Stimulated activated CD4-positive, alpha-beta T cell treated with anti-CD3 and anti-CD28 coated beads, Interleukin-1b, Interleukin-23, amount 100 ng/mL, for 1 hour (primary cell): Measurements from ENCODE around the gene STK36.
"Not testable (repeated sequence)": the region's sequence is repeated elsewhere in the genome, so short reads cannot be mapped to it uniquely, and the experiment has no call there.

Source experiments
- DNase-seq, 2 donors: peaks; one replicate each; pipeline ENCODE4 v3.0.0-alpha.2; 2020; ENCODE audit warnings: low read depth in 2 of 2

STK36 gene

GRCh38 chr2:218659988-218660358 is 11.9 kb upstream of the STK36 start:
- DNase-seq: no peak

- DNase-seq: no peak
These were observed 9.5 kb upstream of the STK36 start for GRCh38 chr2:218662377-218662776.

GRCh38 chr2:218662827-218663226 is 9.1 kb upstream of the STK36 start:
- DNase-seq: no peak

DNA sequence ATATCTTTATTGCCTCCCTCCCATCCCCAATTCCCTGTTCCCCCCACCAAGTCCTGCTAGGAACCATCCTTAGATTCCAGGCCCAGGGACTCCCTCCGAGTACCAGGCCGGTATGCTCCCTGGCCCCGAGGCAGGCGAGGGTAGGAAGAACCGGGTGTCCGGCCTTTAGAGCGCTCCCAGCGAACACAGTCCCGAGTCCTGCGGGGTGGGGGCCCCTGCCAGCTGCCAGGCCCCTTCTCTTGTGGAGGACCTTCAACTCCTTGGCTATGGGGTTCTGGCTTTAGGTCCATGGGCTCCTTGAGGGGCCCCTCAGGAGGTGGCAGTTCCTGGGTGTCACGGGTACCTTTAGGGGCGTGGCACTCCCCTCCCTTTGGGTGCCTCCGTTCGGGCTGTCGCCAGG is 8.0 kb upstream of the STK36 start:
- no peak for DNase-seq

GRCh38 chr2:218664653-218665052 is 7.2 kb upstream of the STK36 start:
- no peak for DNase-seq

GRCh38 chr2:218671097-218671653 is 711 bp upstream of the STK36 start:
- DNase-seq: no peak

DNA sequence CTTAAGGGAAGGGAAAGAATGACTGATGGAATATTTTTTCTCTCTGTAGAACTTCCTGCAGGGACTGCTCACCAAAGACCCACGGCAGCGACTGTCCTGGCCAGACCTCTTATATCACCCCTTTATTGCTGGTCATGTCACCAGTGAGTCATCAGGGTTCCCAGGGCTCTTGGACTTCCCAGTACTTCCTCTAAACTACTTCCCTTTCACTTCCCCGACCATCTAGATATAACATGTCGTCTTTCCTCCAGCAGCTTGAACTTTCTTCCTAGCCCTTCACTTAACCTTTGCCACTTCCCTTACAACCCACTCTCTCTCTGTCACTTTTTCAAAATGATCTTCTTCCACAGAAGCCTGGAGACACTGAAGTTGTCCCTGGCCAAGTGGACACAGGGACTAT is 7.2 kb downstream of the STK36 start:
- DNase-seq: no peak

DNA sequence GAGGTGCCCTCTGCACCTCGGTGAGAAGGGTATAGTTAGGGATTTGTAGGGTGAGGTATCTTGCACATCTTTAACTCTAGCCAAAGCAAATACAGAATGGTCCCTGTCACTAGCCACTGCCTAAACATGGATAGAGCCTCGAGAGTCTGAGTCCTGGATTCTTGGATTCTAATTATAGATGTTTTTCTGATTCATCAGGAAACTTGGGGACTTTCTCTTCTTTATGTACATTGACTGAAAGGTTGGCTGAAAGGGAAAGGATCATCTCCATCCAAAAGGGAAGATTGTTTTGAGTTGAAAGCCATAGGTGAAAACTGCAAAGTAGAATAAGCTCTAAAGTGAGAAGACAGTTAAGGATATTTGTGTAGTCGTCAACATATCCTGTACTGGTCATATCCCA is 8.2 kb downstream of the STK36 start:
- no peak for DNase-seq

- DNase-seq: not testable (repeated sequence)
These were observed 15.6 kb downstream of the STK36 start for GRCh38 chr2:218687400-218688060.

- DNase-seq: no peak
These were observed 19.3 kb downstream of the STK36 start for GRCh38 chr2:218691234-218691633.

- no peak for DNase-seq
These were observed 22.7 kb downstream of the STK36 start for GRCh38 chr2:218694405-218695145.

DNA sequence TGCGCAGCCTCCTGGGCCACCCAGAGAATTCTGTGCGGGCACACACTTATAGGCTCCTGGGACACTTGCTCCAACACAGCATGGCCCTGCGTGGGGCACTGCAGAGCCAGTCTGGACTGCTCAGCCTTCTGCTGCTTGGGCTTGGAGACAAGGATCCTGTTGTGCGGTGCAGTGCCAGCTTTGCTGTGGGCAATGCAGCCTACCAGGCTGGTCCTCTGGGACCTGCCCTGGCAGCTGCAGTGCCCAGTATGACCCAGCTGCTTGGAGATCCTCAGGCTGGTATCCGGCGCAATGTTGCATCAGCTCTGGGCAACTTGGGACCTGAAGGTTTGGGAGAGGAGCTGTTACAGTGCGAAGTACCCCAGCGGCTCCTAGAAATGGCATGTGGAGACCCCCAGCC is 27.0 kb downstream of the STK36 start:
- DNase-seq: no peak

- DNase-seq: no peak
These were observed 29.9 kb downstream of the STK36 start for GRCh38 chr2:218701806-218702205.

GRCh38 chr2:218703341-218703740 is 31.5 kb downstream of the STK36 start:
- DNase-seq: no peak

DNA sequence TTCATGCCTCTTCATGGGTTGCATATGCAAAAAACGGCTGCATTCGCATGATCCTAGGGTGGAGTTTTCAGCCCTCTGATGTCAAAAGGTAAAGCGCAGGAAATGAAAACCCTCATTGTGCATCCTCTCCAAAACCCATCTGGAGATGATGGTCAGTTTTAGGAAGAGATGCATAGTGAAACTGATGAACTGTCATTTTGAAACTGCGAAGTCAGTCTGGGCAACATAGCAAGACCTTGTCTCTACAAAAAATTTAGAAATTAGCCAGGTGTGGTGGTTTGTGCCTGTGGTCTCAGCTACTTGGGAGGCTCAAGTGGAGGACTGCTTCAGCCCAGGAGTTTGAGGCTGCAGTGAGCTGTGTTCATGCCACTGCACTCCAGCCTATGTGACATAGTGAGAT is 36.2 kb downstream of the STK36 start:
- DNase-seq: no peak

DNA sequence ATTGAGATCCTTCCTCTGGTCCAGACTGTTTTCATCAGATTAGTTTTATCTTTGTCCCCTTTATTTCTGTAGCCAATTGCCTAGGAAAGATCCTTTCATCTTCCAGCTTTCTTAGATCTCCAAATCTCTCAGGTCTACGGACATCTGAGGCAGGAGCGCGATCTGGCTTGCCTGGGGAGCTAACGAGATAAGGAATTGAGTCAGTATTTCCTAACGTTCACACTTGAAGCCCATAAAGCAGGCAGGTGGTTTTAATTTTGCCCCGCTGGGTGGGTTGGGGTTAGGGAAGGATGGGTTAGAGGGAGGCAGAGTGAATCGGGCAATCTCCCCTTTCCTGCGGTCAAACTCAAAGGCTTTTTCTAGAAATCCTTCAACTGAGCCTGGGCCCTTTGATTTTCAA is 38.0 kb downstream of the STK36 start:
- DNase-seq: no peak

GRCh38 chr2:218710334-218710686 is 38.4 kb downstream of the STK36 start:
- no peak for DNase-seq

- DNase-seq: peak; percentile 95 to 98
These were observed 39.0 kb downstream of the STK36 start, which contains the start of gene TTLL4 for GRCh38 chr2:218710687-218711549. TTLL4 (plus strand) TSS chr2:218710835; CDS start chr2:218737677, 26,842 bp downstream.

DNA sequence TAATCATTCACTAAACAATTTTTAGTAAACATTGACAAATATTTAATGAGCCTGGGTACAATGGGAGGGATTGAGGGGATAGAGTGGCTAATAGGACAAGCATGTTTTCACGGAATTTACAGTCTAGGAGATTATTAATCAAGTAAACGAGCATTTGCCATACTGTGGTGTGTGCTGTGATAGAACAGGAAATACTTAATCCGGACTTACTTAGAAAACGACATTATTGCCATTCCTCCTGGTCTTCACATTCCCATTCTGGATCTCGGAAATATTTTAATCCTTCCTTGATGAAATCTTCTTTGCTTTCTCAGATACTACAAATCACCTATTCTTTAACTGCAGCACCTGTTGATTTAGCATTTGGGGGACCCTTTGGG is 39.7 kb downstream of the STK36 start:
- DNase-seq: no peak

DNA sequence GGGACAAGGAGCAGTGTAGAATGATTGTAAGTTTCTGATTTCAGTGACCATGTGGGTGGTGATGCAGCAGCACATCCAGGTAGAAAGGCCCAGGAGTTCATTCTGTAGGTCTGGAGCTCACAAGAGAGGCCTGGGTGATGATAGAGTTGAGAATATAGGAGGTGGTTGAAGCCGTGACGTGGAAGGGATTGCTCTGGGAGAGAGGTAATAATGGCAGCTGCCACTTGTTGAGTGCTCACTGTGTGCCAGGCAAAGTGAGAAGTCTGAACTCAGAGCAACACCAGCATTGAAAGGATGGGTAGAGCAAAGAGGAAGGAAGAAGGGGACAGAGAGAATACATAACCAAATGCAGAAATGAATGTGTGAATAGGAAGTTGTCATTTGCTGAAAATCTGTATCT is 42.0 kb downstream of the STK36 start:
- no peak for DNase-seq

GRCh38 chr2:218716070-218716469 is 44.2 kb downstream of the STK36 start:
- no peak for DNase-seq

GRCh38 chr2:218717262-218717661 is 45.4 kb downstream of the STK36 start:
- no peak for DNase-seq
